ENCODE measurements around the gene AGK.

DNA sequence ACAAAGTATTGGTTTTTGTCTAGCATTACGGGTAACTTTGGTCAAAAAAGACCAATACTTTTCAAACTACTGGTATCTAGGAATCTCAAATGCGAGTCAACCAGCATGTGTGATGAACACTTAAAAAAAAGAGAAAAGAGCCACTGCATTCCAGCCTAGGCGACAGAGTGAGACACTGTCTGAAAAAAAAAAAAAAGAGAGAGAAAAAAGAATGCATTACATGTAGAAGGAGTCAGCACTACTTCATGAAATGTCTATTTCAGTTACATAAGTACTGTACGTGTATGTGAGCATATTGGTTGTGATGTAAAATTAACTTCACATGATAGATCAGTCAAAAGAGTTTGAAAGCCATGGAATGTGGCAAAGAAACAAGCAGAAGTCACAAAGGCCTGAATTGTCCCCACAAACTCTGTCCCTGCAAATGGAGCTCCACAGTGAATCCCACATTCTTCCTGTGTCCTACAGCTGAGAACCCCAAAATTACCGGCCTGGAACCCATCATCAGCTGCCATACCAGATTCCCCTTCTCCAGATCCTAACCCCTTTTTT lies 149.2 kb downstream of the AGK start:
- TF ChIP-seq CTCF (conservative IDR thresholded peaks at IDR 0.05; ENCODE audit: low read depth in 2 of 2) (no peak), EZH2 (IDR thresholded peaks at IDR 0.05; ENCODE audit: low read depth, unreplicated experiment) (no peak), EZH2phosphoT487 (IDR thresholded peaks at IDR 0.05; ENCODE audit: unreplicated experiment) (no peak), REST (IDR thresholded peaks at IDR 0.05; ENCODE audit: unreplicated experiment) (no peak), POLR2AphosphoS5 (IDR thresholded peaks at IDR 0.05; ENCODE audit: low read depth) (no peak), STAT1 (IDR thresholded peaks at IDR 0.05; ENCODE audit: unreplicated experiment) (no peak), ZNF462 (CRISPR knock-in tag; IDR thresholded peaks at IDR 0.05) (no peak), CREB1 (CRISPR knock-in tag; IDR thresholded peaks at IDR 0.05; ENCODE audit: low read depth) (no peak), JUNB (IDR thresholded peaks at IDR 0.05; ENCODE audit: unreplicated experiment) (no peak), ETS1 (IDR thresholded peaks at IDR 0.05) (no peak), ZNF331 (CRISPR knock-in tag; IDR thresholded peaks at IDR 0.05; ENCODE audit: low read depth) (no peak), ZNF114 (CRISPR knock-in tag; IDR thresholded peaks at IDR 0.05) (no peak)
